ENCODE data around the gene DAZ1.
"Not testable (repeated sequence)": the region's sequence is repeated elsewhere in the genome, so short reads cannot be mapped to it uniquely, and the experiment has no call there.

Gene DAZ1, protein sequence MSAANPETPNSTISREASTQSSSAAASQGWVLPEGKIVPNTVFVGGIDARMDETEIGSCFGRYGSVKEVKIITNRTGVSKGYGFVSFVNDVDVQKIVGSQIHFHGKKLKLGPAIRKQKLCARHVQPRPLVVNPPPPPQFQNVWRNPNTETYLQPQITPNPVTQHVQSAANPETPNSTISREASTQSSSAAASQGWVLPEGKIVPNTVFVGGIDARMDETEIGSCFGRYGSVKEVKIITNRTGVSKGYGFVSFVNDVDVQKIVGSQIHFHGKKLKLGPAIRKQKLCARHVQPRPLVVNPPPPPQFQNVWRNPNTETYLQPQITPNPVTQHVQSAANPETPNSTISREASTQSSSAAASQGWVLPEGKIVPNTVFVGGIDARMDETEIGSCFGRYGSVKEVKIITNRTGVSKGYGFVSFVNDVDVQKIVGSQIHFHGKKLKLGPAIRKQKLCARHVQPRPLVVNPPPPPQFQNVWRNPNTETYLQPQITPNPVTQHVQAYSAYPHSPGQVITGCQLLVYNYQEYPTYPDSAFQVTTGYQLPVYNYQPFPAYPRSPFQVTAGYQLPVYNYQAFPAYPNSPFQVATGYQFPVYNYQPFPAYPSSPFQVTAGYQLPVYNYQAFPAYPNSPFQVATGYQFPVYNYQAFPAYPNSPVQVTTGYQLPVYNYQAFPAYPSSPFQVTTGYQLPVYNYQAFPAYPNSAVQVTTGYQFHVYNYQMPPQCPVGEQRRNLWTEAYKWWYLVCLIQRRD

DNA sequence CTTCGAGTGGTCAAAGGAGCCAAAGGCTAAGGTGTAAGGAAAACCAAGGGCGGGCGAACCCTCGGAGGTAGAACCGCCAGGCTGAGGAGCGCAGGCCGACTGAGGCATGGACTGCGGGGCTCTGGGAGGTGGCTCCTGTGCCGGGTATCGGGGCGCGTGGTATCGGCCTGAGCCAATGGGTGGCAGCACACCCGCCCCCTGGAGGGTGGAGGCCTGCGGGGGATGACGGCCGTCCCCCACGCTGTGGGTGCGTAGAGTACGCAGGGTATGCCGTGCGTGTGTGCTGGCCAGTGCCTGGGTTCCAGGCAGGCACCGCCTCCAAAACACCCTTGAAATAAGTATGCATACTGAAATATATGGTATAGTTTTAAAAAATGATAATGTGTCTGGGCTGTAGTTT lies at the start of gene DAZ1:
DAZ1 (minus strand) TSS at position 101 of the 400 bp plus-strand sequence. CDS start 208 bp downstream, outside the sequence.
- not testable (repeated sequence) for DNase-seq (ENCODE audit: low read depth)

DNA sequence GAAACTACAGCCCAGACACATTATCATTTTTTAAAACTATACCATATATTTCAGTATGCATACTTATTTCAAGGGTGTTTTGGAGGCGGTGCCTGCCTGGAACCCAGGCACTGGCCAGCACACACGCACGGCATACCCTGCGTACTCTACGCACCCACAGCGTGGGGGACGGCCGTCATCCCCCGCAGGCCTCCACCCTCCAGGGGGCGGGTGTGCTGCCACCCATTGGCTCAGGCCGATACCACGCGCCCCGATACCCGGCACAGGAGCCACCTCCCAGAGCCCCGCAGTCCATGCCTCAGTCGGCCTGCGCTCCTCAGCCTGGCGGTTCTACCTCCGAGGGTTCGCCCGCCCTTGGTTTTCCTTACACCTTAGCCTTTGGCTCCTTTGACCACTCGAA lies 20.4 kb upstream of the DAZ1 start, which contains the start of gene DAZ2:
DAZ2 (plus strand) TSS at position 301 of the 400 bp plus-strand sequence. CDS start 208 bp downstream, outside the sequence.
- DNase-seq (ENCODE audit: low read depth), result not testable (repeated sequence)

DNA sequence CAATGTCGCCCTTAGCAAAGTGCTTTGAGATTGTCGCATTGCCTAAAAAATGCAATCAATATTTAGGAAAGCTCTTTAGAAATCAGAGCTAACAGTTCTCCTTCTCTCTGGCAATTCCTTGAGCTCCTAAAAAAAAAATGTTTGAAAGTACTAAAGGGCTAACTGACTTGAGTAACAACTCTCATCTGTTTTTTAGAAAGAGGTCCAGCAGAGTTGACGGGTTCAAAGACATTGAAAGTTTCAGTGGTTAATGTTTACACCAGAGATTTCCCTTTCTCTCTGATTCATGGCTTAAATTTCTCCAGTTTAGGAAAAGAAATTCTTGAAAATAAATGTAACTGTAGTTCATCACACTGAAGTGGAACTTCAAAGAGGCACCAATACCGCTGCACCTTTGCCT lies 11.9 kb upstream of the DAZ1 start:
- DNase-seq (ENCODE audit: low read depth), result not testable (repeated sequence)

DNA sequence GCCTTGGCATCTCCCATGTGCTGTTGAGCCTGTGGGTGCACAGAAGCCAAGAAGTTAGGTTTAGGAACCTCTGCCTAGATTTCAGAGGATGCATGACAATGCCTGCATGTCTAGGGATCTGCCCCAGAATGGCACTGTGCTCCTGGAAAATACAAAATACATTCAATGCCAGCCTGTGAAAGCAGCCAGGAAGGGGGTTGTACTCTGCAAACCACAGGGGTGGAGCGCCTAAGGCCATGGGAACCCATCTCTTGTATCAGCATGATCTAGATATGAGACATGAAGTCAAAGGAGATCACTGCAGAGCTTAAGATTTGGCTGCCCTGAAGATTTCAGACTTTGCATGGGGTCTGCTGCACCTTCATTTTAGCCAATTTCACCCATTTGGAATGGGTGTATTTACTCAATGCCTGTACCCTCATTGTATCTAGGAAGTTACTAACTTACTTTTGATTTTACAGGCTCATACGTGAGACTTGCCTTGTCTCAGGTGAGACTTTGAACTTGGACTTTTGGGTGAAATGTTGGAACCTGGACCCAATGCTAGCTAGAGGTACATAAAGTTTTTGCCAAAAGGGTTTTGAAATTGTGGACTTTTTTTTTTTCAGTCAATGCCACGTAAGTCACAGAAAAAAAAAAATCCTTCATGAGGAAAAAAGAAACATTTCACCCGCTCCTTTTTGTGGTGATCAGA lies 11.1 kb upstream of the DAZ1 start:
- DNase-seq (ENCODE audit: low read depth), result not testable (repeated sequence)

DNA sequence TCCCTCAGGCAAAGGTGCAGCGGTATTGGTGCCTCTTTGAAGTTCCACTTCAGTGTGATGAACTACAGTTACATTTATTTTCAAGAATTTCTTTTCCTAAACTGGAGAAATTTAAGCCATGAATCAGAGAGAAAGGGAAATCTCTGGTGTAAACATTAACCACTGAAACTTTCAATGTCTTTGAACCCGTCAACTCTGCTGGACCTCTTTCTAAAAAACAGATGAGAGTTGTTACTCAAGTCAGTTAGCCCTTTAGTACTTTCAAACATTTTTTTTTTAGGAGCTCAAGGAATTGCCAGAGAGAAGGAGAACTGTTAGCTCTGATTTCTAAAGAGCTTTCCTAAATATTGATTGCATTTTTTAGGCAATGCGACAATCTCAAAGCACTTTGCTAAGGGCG lies 8.6 kb upstream of the DAZ1 start:
- DNase-seq (ENCODE audit: low read depth), result not testable (repeated sequence)

Measured in stimulated activated CD8-positive, alpha-beta memory T cell treated with anti-CD3 and anti-CD28 coated beads, Interleukin-7, amount 100 ng/mL, for 24 hours (primary cell).